ENCODE results near the gene CTNNA2.

CTNNA2 gene

DNA sequence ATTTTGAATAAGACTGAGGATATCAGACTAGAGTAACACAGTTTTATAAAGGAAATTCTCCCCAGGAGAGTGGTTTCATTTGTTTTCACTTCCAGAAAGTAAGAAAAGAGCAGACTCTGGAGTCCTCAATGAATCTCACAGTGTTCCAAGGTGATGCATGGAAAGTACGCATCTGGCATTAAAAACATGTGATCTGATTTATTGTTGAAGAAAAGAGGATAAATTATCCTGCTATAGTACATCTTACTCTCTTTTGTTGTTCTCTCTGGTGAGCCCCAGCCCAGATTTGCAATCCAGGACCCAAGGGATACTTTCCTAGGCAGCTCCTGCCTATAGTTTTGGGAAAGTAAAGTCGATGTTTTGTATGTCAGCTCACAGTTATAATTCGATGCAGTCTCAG, 285.9 kb downstream of the CTNNA2 start:
- DNase-seq: no peak

DNA sequence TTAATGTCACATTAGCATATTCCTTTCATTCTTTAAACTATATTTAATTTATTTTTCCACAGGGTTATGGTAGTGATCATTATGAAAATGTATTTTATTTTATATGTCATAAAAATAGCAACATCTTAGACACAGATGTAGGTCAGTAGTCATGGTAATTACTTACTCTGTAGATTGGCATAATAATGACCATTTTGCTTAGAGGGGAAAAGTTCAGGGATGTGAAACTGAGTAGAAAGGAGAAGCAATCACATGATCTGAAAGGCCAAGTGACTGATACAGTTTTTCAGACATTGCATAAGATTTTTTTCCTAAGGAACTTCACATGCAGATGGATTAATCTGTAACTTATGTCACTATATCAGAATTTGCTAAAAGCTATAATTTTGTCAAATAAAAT, 286.9 kb downstream of the CTNNA2 start:
- no peak for DNase-seq

DNA sequence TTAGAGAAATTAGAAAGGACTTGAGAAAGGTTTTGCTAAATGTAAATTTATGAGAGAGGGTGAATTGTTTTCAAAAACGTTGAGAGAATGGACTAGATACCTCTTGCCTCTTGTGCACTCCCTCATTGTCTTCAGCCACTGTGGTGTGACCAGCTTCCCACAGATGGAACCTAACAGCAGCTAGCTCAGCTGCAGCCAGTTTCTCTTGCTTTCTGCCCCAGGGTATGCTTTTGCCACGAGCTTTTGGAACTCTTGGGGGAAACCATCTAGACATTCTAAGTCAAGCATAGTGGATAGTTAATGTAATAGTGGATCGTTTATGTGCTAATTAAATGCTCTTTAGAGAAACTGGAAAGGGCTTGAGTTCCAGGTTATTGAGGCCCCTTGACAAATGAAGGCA, 288.2 kb downstream of the CTNNA2 start:
- no peak for DNase-seq

DNA sequence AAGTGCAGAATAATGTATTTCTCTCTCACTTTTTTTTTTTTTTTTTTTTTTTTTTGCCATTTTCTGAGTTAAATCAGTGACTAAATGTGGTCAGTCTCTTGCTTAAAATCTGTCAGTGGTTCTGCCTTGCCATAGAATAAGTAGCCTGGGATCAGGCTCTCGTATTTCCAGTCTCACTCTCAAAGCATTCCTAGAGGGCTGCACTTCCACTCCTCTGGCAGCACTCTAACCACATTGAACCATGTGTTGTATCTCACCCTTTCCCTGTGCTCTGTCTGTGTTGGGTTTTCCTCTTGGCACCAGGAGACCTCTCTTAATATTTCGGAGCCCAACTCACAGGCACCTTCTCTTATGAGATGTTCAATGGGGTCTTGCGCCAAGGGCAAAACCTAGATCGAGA, 304.4 kb downstream of the CTNNA2 start:
- no peak for DNase-seq

DNA sequence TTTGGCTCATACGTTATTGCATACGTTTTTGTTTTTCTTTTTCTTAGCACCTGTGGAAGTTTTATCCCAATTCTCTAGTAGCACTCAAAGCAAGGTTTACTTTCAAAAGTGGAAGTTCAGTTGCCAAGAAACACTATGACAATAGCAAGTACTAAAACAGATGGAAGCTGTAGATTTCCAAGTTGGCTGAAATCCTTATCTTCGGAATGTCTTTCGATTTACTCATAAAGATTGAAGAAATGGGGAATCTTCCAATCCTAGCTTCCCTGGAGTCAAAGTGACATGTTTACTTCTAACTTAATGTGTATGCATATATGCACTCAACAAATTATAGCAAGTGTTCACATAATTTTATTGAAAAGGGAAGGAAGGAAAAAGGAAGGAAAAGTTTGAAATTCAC, 307.4 kb downstream of the CTNNA2 start:
- no peak for DNase-seq

DNA sequence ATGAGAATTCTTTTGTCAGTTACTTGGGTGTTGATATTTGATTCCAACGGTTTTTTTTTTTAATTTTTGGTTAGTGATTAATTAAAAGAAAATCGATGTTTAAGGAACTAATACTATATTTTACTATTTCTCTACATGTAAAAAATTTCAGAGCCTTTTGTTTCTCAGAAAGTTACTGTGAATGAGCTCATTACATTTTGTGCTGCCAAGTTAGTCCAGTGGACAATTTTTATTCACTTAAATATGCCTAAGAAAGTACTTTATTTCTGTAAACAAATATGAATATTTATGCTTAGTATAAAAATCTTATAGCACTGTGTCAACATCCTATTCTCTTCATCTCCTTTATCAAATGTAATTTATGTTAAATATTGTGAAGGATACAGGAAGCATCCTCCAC, 309.3 kb downstream of the CTNNA2 start:
- no peak for DNase-seq

DNA sequence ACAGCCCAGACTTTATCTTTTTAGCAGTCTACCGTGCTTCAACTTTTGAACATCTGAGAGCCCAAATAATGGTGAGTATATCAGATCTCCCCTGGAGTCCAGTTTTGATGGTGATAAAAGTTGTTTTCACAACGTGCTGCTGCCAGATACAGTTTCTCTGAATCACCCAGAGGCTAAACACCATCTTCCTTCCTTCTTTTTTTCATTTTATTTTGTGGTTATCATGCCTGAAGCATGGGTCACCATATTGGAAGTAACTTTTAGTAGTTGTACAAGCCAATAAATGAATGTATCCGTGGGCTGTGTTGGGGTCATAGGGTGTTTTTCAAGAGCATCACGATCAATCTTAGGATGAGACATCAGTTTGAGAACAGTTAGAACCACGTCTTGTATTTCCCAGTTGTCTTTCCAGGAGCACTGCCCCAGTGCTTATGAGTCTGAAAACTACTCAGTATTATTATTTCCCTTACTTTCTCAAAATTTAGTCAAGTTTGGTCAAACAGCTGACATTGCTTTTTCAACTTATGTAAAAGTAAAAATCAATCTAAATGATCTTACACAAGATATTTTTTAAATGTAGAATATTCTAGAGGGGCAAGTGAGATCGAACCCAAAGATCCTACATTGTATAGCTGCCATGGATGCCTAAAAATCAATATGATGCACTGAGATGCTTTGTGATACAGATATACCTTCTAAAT, 311.4 kb downstream of the CTNNA2 start:
- DNase-seq: no peak

DNA sequence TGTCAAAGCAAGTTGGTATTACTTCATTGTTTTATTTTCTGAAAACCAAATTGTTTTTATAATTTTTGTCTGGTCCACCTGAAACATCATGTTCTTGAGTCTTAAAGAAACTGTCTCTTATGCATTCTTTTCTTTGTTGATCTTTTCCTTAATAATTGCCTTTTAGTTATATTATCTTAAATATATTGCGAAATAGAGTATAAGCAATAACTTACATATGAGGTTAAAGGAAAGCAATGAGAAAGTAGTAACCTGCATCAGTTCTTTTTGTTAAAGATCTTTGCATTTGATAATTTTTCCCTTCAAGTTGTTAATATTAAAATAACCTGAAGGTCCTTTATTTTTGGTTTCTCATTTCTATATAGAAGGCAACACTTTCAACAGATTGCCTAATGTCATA, 315.0 kb downstream of the CTNNA2 start:
- no peak for DNase-seq

DNA sequence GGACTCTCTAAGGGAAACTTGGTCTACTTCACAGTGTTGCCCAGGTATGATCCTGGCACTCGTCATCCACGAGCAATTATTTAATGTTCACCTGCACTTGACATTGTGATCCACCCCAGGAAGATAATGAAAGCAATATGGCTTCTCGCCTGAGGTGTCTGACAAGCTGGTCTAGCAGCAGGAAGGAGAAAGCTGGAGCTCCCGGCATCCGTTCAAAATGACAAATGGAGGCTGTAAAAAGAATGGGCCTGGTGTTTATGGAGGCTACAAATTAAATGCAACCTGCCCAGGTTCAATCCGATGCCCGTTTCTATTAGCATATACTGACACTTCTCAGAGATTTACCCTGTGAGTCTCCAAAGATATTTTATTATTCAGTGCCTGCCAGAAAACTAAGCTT, 317.6 kb downstream of the CTNNA2 start:
- DNase-seq: no peak

DNA sequence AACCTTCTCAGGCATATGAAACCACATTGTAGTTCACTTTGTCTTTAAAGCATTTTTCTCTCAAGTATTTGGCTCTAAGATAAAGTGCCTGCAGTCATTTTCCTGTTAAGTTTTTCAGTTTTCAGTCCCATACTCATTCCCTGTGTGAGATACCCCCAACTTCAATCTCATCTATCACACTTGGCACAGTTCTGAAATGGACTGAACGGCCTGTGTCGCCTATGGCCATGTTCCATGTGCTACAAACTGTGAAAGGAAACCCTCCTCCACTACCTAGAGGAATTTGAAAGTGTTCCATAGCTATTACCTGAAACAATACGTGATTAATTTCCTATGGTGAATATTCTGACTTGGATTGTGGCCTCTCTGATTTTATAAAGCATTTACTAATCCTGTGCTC, 319.1 kb downstream of the CTNNA2 start:
- DNase-seq: no peak

DNA sequence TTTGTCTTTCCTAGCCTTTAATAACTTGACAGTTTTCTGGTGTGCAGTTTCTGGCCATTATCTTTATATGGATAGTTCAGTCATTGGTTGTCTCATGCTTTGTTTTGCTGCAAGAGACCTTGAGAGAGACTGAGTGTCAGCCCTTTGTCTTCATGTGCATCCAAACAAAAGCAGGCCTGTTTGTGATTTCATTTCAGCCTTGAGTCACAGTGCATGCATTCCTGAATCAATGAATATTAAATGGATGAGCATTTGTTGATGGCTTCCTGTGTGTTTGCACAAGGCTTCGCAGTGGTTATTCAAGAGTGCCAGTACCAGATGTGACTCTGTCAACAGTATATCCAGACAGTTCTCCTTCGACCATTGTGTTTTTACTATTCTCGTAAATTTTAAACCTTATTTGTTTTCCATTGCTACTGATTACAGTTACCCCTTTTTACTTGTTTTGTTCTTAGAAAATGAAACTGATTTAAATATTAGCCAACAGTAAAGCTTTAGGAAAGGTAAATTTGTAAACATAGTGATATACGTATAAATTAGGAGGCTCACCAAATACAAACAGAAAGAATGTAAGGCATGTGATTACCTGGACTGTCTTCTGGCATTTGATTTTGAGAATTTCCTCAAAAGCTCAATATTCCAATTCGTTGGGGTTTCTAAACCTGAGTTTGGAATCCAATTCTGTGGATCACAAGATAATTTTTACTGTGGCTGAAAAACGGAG, 319.8 kb downstream of the CTNNA2 start:
- DNase-seq: no peak

DNA sequence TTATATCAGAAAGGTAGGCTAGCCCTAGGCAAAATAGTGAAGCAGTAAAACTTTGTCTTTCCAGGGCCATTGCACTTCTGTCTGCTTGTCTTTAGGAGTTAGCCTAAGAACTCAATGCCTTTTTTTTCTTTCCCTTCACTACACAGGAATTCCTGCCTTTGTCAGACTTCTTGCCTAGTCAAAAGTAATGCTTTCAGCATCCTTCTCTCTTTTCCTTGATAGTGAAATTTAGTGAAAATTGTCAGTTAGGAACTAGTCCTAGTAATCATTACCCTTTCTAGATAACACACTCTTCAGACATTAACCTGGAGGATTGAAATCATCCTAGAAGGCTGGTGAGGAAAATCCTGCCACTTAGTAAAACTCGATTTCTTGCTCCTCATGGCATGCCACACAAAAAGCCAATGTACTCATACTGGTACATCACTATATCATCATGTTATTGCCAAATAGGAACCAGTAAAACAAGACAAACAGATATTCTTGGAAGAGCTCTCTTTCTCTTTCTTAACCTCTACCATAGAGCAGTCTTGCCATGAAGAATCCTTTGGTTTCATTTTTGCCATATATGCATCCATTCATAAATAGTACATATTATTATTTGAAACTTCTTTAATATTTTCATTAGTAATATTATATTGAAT, 320.5 kb downstream of the CTNNA2 start:
- no peak for DNase-seq

DNA sequence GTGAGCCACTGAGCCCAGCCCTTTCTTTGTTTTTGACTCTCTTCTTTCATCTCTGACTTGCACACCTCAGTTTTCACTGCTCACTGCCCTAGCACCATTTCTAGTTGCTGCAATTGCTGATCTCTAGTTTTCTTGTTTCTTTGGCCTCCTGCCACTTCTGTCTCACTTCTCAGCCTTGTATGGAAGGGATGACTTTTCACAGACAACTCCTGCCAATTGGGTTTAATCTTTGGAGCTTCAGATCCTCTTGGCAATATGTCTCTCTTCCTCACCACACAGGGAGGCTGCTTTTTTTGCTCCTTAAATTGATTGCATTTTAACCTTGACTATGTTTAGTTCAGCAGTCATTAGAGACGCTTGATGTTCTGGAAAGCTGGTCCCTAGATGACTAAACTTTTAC, 323.1 kb downstream of the CTNNA2 start:
- no peak for DNase-seq

DNA sequence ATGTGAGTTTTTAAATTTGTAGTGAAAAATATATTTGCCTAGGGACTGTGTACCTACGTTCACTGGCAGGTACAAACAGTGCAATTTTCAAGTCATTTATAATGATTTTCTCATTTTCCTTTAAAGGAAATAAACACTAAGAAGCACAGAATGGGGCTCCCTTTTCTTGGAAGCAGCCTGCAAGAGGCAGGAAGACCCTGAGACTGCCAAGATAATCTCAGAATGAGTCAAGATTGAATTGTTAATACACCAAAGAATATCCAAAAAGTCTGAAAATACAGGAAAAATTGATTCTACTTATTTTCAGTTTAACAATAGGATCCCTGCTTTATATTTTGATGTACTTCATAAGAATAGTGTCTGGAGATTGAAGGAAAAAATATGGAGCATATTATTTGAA, 331.2 kb downstream of the CTNNA2 start:
- no peak for DNase-seq

DNA sequence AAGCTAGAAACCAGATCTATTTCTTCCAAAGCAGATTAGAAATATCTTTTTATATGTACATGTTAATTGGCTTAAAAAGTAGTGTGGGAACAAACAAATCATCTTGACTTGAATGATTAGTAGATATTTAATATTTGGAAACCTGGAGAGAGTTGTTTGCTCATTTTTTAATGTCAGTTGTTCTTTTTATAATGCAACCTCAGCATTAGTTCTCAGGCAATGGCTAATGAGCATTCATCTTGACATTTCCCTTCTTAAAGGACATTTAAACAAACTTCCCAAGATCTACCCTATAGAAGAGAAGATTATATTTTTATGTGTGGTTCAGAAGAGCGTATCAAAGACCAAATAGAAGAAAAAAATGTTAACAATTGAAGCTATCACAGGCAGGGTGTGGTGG, 334.0 kb downstream of the CTNNA2 start:
- DNase-seq: no peak

DNA sequence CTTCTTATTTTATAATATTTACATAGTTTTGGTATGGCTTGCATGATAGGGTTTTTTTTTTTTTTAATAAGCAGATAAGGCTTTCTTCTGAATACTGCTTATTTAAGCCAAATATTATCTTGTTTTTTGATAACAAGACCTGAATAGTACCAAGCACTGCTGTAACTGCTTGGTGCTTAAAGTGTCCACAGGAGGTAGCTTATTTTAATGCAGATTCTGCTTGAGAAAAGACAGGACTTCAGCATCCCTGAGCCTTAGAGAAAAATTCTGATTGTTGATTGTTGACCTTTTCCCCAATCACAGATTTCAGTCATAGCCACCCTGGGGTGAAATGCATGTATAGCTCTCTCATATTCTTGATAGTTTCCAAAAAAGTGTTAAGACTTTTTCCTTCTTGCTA, 336.4 kb downstream of the CTNNA2 start:
- no peak for DNase-seq

DNA sequence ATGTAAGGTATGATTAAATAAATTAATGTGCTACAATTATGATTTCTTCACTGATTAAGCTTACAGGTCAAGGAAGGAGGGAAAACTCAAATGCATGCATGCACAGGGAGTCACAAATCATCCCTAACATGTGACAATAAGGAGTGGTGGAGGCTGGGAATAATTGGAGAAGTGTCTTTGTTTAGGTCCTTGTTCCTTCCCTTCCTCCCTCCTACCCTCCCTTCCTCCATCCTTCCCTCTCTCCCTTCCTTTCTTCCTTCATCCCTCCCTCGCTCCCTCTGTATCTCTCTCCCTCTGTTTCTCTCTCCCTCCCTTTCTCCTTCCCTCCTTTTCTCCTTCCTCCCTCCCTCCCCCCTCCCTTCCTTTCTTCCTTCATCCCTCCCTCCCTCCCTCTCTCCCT, 337.1 kb downstream of the CTNNA2 start:
- DNase-seq: no peak

DNA sequence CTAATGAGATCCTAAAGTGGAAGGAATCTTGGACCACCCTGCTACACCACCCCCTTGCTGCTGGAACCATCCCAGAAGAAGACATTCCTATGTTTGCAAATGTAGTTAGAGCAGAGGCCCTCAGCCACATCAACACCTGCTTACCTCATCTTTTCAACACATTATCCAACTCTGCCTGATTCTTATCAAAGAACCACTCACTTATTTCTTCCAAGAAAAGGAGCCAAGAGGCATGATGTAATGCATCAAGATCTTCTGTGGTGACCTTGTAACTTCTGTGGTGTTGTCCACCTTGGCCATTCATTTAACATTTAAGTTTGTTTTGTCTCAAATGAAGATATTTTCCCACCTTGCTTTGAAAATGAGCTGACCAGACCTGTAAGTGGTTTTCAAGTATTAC, 338.1 kb downstream of the CTNNA2 start:
- DNase-seq: no peak

DNA sequence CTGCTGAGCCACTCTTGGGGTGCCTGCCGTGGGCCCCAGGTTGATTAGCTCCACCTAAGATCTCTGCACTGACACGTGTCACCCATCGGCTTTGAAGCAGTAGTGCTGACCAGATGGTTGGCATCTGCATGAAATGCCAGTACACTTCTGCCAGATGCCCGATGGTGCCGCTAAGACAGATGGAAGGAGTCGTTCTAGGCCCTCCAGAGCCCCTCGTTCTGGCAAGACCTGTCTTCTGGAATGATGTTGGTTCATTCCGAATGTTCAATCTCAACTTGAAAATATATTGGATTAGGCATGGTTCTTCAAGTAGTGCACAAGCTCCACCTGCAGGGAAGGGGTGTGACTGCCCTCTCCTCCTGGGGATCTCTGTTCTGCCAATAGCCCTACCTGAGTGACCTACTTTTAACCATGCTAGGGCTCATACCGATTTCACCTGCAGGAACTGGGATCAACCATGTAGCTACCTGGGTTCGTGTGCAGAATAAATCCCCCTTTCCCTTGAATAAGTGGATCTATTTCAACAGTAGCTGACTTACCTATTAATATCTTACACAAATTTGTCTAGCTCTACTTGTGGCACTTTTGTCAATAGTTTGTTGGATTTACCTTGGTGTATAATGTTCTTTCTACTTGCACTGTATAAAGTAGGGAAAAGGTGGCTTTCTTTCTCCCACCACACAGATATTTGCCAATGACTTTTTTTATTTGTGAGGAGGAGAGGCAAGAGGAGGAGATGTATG, 342.6 kb downstream of the CTNNA2 start:
- DNase-seq: no peak

DNA sequence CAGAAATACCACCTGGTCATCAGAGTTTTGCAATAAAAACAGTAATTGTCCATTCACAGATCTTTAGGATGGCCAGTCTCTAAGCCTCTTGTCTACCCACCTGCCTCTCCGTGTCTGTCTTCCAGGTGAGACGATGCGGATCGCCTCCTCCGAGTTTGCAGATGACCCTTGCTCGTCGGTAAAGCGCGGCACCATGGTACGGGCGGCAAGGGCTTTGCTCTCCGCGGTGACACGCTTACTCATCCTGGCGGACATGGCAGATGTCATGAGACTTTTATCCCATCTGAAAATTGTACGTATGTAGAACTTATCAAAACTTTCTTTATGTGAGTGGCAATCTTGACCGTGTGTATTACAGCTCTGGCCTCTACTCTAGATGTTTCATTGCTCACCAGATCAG, 345.0 kb downstream of the CTNNA2 start:
- no peak for DNase-seq

DNA sequence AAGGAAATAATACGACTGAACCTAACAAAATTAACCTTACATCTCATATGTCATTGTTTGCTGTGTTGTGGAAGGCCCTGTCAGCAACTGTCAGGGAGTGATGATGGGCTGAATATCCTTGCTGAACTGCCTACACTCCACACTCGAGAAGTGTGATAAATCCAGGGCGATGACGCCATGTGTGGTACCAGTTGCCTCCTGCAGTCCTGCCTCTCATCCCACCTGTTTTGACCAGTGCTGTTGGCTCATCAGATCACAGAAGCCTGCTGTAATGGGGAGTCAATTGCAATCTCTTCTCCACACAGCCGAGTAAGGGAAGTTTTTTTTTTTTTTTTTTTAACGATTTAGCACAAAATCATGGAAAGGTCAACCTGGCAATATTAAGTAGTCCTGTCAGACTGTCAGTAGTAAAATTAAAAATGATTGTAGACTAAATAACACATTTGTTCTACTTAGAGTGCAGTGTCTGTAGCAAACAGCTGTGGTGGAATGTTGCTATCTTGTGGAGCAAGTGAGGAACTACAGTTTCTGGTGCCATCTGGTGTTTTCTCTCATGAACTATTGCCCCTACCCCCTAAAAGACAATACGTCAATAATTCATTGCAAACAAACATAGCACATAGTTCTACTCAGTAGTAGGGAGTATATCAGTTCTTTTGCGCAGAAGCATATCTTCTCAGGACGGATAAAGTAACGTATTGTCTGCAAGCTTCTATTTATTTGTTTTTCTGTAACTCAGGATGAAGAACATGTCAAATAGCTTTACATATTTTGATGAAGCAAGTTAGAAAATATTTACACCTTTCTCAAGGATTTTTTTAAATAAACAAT, 347.6 kb downstream of the CTNNA2 start:
- no peak for DNase-seq

DNA sequence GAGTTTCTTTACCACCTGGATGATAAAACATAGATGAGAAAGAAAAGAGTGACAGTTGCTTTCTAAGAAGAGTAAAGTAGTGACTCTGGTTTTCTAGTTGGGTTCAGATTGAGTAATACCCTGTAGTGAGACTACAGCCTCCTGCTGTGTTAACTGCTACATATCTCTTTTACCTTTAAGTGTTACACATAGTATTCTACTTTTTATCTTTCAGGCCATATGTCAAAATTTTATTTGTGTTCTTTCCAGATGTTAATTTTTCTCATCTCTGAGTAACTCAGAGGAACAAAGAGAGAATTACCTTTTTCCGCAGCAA, 348.2 kb downstream of the CTNNA2 start:
- DNase-seq: no peak

DNA sequence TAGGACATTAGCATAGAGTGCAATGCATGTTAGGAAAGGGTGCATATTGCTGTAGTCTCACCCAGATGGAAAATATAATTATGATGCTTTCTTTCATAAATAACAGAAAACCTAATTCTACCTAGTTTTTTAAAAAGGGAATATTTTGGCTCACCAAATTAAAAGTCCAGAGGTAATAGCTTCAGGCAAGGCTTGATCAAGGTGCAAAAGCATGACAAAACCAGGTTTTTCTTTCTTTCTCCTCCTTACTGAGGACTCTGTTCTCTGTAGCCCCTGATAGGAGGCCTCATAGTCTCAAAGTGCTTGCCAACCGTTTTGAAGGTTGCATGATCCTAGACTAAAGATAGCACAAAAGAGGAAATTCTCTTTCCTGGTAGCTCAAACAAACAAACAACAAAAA, 349.9 kb downstream of the CTNNA2 start:
- DNase-seq: no peak
